Measurements from ENCODE around the gene PPFIBP2. TPM values are rescaled to one million over a fixed set of nuclear protein-coding genes. Genes with fewer than 3 reads are reported as not detected.

PPFIBP2 gene
- total RNA-seq, 1 experiment from 2014 or later: 2.5 TPM

- no peak for DNase-seq (ENCODE audit: low read depth)
These were observed 152.6 kb downstream of the PPFIBP2 start for GRCh38 chr11:7666292-7666866.

DNA sequence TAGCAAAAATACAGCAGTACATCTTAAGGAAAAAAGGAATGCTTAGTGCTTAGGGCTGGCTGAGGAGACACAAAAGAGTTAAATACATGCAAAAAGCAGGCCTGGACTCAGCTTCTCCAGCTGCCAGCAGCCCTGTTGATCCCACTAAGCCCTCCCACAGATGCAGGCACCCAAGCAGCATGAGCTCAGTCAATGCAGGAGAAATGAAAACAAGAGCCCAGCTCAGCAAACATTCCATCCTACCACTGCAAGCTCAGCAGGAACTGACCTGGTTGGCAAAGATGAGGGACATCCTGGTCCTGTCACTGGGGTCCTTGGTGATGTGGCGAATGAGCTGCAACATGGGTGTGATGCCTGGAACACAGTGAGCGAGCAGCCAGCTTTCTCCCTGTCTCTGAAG is 153.7 kb downstream of the PPFIBP2 start:
- no peak for DNase-seq (ENCODE audit: low read depth)

DNA sequence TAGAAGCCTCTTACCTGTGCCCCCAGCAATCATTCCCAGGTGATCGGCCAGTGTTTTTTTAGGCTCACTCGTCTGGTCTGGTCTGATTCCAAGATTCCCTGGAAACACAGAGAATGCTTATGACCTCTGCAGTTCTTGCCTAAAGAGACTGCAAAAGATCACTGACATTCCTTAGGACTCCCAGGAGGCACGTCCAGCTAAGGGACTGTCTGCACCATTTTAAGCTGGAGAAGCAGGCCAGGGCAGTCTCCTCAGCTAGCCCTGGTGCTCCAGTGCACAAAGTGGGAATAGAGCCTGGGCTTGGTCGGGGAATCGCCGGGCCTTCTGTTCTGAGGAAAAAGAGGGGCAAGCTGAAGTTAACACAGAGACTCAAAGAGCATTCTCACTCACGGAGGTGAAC is 154.7 kb downstream of the PPFIBP2 start:
- DNase-seq (ENCODE audit: low read depth): no peak

- no peak for DNase-seq (ENCODE audit: low read depth)
These were observed 155.1 kb downstream of the PPFIBP2 start for GRCh38 chr11:7668911-7669310.

GRCh38 chr11:7670641-7671040 is 156.8 kb downstream of the PPFIBP2 start:
- DNase-seq (ENCODE audit: low read depth): no peak

DNA sequence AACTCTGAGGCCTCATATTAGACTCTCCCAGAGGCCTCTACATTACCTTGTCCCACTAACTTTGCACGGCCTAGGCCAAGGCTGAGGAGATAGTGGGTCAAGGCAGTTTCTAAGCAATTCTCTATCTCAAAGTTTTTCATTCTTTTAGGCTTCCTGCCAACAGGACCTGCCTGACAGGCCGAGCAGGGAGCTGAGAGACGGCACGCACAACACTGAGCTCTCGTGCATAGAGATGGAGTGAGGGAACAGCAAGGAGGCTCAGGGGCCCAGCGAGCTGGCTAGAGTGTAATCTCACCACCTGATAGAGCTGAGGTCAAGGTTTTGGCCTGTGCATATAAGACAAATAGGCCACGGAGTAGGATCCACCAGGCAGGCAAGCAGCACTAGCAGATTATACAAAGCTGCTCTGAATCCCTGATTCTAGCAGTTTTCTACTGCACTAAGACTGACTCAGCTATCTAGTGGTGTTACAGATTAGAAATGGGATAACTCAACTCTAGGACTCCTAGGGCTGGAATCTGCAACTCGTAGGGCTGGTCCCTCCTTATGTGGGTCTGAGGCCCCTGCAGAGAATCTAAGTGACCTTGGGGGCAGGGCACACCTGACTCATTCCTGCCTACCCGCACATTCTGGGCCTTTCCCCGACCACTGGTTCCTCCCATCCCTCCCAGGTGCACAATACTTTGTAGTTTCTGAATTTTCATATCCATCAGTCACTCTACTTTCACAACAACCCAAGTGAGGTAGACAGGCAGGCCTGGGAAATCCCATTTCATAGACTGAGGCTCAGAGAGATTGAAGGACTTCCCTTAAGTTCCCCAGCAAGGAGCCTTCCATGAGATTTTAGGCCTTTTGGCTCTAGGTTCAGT is 157.8 kb downstream of the PPFIBP2 start:
- DNase-seq (ENCODE audit: low read depth): no peak

- no peak for DNase-seq (ENCODE audit: low read depth)
These were observed 158.6 kb downstream of the PPFIBP2 start for GRCh38 chr11:7672276-7672959.

- DNase-seq (ENCODE audit: low read depth): peak; percentile 38
These were observed 159.3 kb downstream of the PPFIBP2 start, which contains the start of gene CYB5R2 for GRCh38 chr11:7672960-7673723. Gene CYB5R2, minus strand, starts transcription at chr11:7673500. Its CDS starts 675 bp downstream, at chr11:7672825.

DNA sequence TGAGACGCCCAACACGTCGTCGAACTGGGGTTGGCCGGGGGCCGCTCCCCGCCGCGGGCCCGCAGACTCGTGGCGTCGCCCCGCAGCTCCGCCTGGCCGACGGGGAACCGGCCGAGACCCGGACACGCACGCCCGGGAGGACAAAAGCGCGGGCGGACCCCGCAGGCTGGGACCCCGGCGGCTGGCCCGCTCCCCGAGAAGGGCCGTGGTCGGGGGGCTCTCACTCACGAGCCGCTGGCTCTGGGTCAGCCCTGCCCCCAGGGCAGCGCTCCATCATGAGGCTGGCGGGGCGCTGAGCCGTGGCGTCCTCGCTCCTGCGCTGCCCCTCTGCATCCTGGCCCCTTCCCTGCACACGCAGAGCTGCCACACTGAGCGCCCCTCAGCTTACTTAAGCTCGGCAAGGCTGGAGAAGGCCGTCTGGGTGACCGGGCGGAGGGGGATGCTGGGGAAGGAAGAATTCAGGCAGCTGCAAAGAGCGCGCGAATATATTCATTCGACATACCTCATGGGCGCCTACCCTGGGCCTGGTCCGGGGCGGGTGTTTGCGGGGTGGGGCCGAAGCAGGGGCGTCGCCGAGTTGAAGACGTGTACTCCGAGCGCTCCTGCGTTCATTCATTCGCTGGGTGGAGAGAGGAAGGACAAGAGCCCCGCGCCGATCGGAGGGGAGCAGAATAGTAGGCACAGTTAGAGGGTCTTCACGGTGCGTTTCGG is 160.1 kb downstream of the PPFIBP2 start:
- DNase-seq (ENCODE audit: low read depth): no peak

DNA sequence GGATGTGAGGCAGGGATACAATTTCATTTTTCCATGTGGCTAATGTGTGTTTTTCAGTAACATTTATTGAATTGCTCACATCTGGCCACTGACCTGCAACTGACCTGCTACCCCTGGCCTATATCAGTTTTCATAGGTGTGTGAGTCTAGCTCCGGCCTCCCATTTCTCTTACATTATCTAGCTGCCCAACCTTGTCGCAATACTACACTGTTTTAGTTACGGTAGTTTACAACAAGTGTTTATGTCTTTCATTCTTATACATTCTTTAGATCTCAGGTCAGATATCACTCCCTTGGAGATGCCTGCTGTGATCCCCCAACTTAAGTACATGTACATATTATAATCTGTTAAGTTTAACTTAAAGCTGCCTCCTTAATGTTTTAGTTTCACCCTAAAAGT is 161.8 kb downstream of the PPFIBP2 start:
- no peak for DNase-seq (ENCODE audit: low read depth)

DNA sequence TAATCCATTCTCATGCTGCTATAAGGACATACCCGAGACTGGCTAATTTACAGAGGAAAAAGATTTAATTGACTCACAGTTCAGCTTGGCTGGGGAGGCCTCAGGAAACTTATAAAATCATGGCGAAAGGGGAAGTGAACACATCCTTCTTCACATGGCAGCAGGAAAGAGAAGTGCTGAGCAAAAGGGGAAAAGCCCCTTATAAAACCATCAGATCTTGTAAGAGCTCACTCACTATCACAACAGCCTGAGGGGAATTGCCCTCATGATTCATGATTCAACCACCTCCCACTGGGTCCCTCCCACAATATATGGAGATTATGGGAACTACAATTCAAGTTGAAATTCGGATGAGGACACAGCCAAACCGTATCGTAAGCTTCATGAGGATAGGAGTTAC is 163.3 kb downstream of the PPFIBP2 start:
- DNase-seq (ENCODE audit: low read depth): peak; percentile 93

DNA sequence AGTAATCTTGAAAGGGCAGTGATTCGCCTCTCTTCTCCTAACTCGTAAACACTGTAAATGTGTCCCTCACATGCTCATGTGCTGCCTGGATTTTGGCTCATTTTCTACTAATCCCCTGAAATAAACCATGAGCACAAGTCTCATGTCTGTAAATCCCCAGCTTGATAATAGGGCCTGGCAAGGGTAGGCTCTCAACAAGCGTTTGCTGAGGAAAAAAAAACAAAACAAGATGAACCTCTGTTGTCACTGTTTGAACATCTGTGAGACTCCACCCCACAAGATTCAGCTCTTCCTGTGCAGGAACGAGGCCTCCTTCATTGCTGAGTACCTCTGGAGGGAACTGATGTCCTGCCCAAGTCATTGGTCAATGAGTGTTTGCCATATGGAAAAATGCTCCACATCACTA is 164.0 kb downstream of the PPFIBP2 start:
- DNase-seq (ENCODE audit: low read depth): peak; percentile 34

GRCh38 chr11:7683571-7683970 is 169.8 kb downstream of the PPFIBP2 start:
- DNase-seq (ENCODE audit: low read depth): no peak

DNA sequence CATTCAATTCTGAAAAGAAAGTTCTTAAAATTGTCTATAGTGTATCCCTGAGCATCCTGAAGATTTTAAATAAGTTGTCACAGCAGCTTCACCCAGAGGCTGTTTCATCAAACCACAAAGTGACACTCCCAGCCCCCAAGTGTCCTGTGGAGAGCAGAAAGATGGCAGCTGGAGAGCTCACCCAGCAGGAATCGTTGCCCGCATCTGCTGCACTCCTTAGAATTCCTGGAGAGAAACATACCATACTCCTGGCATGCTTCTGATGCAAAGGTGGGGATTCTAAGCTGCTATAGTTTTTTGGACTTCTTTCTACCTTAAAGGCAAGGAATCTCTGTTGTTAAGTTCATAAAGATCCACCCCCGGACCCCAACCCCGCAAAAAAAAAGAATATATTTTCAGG is 173.0 kb downstream of the PPFIBP2 start:
- DNase-seq (ENCODE audit: low read depth): no peak

DNA sequence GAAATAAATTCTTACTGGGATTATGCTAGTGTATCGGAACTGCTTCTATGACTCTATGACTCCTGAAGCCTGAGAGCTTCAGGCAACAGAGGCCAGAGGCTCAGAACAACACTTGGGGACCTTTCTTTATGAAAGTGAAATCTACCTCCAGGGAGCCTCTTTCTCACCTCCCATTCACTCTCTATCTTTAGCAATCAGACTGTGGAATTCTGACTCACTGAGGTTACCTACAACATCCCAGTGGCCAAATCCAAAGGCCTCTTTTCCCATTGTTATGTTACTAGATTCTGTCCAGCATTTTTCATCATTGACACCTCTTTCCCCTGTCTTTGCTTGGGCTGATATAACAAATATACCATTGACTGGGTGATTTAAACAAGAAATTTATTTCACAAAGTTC is 173.6 kb downstream of the PPFIBP2 start:
- no peak for DNase-seq (ENCODE audit: low read depth)

GRCh38 chr11:7688238-7688826 is 174.5 kb downstream of the PPFIBP2 start:
- peak; percentile 21 for DNase-seq (ENCODE audit: low read depth)

DNA sequence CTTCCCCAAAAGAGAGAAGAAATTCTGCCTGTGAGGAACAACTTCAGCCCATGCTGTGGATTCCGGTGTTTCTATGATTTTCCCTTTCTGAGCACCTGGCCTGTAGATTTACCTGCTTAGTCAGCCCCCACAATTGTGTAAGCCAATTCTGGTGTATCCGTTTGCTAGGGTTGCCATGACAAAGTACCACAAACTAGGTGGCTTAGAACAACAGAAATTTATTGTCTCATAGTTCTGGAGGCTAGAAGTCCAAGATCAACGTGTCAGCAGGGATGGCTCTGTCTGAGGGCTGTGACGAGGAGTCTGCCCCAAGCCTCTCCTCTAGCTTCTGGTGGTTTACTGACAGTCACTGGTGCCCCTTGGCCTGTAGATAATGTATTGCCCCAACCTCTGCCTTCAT is 175.4 kb downstream of the PPFIBP2 start:
- DNase-seq (ENCODE audit: low read depth): no peak

DNA sequence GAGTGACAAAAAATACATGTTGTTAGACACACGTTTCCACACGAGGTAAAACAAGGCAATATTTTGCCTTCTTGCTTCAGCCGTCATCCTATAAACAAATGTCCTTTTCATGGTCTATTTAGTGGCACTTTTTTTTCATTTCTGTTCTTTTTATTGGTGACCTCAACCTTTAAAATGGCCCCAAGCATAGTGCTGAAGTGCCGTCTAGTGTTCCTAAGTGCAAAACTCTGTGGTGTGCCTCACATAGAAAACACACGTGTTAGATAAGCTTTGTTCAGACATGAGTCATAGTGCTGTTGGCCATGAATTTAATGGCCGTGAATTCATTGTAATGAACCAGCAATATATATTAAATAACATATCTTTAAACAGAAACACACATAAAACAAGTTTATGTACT is 176.8 kb downstream of the PPFIBP2 start:
- peak; percentile 83 for DNase-seq (ENCODE audit: low read depth)

- DNase-seq (ENCODE audit: low read depth): no peak
These were observed 178.1 kb downstream of the PPFIBP2 start for GRCh38 chr11:7691759-7692350.

DNA sequence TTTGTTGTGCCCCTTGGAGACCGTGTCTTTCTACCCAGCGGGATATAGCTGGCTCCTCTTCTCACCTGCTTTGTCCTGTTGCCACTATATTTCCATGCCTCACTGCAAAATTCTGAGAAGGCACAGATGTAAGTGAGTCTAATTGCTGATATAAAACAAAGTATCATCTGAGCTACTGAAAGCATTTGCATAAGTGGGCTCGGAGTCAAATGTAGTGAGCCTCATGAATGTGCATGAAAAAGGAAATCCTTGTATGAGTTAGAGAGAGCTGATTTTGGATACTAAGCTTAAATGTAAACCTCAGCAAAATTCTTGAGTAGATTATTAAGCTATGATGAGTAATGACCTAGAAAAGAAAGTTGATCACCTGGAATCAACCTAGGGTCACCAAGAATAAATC is 178.6 kb downstream of the PPFIBP2 start:
- DNase-seq (ENCODE audit: low read depth): no peak

DNA sequence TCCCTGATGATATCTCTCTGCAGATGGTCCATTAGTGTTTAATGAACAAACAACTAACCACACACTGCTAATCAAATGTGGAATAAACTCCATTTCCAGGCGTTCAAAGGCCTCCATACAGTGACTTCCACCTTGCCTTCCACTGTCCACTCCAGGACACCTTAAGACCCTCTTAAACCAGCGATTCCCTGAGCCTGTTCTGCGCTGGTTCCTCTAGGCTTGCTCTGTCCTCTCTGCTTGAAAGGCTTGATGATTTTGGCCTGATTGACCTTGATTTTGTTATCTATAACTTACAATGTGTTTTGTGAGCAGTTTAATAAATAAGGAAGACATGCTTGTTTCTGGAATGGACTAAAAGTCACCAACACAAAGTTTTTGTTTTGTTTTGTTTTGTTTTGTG is 180.4 kb downstream of the PPFIBP2 start:
- no peak for DNase-seq (ENCODE audit: low read depth)

Data from M059J (cell line).